GM21447 (cell line): ENCODE data around the gene CCDC171.

Experiments
- ATAC-seq: cut with Tn5 transposase; IDR thresholded peaks from one replicate; pipeline ENCODE4 v1.9.1; 2021; ENCODE audit not compliant: unreplicated experiment

The CCDC171 gene

DNA sequence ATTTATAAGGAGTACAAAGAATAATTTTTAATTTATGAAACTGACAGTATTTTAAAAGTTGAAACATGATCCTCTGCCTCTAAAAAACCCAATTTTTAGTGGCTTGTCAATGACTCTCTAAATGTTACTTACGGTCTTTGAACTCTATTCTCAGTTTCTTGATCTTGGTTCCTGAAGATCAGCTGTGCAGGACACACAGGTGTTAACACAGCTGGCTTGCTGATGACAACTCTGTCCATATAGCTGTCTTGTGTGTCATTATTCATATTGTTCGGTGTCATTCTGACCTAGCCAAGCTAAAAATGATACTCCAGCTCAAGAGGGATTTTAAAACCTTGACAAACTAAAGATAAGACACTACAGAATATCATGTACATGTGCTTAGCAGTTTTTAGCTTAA lies 314.5 kb downstream of the CCDC171 start:
- ATAC-seq: no peak

DNA sequence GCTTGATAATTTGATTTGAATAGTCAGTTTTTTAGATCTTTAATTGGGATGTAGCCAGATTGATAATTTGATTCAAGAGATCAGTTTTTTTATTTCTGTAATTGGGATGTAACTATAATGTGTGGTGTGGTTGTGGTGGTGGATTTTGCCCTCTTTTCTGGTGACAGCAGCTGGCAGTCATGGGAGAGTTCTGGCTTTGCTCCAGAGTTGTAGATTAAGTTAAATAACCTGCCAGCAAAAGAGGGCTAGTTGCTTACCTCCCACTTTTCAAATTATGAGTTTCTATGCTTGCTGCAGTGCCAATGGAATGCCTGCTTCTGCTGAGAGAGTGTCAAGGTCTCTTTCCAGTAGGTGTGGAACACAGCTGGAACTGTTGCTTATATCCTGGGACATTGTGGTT lies 315.1 kb downstream of the CCDC171 start:
- no peak for ATAC-seq

DNA sequence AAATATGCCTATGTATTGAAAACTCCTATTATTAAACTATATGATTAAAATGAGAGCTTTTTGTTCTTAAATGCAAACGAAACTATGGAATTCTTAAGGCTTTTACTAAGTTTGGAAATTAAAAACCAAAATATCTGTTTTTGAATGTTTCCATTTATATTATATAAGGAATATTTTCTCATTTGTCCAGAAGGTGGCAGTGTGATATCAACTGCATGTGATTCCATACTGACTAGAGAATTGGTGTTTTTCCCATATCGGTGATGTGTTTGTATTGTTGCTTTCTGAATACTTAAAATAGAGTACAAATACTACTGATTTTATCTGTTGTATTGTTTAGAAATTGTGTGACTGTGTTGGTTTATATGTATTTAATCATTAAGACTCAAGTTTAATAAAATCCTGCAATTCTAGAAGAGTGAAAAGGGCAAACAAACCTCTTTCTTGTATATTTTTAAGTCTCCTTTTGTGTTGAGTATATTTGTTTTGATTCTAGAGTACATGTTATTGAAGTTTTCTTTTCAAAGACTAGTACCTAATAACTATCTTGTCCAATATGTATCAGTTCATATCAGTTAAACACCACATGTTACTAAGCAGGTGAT lies 320.8 kb downstream of the CCDC171 start:
- no peak for ATAC-seq

DNA sequence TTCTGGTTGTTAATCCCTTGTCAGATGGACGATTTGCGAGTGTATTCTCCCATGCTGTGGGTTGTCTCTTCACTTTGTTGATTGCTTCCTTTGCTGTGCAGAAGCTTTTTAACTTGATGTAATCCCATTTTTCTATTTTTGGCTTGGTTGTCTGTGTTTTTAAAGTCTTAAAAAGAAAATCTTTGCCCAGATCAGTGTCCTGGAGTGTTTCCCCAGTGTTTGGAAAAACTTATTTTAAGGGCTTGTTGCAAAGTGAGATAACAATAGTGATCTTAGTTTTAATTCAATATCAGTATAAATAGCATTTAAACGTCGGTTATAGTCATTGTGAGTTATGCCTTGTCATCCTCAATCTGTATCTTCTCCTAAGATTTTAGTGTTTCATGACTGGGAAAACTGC lies 329.5 kb downstream of the CCDC171 start:
- no peak for ATAC-seq

DNA sequence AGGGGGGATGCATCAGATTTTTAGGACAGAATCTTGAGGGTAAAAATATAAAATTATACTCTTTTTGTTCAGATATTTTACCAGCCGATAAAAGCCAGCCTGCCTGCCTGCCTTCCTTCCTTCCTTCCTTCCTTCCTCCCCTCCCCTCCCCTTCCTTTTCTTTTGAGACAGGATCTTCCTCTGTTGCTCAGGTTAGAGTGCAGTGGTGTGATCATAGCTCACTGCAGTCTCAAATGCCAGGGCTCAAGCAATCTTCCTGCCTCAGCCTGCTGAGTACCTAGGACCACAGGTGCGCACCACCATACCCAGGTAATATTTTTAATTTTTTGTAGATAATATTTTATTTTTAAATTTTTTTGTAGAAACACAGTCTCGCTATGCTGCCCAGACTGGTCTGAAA lies 330.0 kb downstream of the CCDC171 start:
- ATAC-seq: no peak

DNA sequence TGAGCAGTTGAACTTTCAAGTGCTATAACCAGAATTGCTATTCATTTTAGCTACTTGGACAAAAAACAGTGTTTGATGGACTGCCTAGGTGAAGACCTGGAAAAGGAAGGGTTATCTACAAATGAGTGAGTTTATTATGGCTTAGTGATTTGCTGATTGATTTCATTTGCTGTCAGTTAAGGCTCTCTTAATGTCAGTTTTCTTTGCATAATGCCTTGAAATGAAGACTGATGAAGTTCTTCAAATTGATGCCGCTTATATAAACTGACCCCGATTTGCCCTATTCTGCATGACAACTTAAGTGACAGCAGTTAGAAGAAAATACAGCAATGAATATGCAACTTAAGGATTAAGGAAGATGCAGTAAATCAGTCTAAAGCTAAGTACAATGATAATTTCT lies 332.6 kb downstream of the CCDC171 start:
- no peak for ATAC-seq

DNA sequence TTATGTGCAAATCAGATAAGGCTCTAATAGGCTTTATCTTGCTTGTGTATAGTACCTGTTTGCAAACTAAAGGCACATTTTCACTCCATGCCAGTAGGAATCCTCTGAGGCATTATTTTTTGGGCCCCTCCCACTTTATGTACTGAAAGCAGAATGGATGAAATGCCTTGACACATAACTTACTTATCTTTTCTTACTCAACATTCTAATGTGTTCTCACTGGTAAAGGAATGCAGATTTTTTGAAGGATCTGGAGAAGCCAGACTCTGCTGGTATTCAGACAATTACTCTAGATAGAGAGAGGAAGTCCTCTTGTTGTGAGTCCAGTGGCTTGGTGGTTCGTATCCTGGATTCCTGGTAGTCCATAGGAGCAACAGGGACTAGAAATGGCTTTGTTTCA lies 336.7 kb downstream of the CCDC171 start:
- no peak for ATAC-seq

DNA sequence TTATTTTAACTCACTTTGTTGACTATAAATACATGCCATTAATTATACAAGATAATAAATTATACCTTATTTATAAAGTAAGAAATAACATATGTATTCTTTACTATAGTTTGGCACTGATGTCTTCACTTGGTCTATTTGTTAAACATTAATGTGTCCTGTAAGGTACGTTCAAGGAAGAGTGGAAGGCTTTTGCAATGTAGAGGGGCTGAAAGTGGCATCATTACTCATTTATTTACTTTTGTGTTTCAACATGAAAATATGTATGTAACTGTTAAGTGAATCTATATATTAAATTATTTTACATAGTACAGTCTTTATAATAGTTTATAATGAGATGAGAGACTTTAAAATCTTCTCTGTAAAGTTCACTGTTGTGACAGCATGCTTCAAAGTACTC lies 348.7 kb downstream of the CCDC171 start:
- ATAC-seq: no peak

DNA sequence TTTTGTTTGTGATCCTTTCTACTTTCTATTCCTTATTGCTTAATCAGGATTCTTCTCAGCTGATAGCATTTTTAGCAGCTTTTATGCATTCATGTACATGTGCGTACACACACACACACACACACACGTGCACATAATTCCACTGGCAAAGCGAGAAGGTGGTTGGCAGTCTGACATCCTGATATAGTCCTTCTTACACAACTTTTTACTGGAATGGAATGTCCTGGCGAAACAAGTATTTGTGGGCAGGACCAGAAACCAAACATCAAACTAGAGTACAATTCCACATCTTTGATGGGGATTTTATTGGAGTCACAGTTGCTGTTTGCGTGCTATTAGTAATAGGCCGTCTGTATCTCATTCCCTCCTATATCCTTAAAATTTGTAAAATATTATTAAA lies 356.5 kb downstream of the CCDC171 start:
- no peak for ATAC-seq

DNA sequence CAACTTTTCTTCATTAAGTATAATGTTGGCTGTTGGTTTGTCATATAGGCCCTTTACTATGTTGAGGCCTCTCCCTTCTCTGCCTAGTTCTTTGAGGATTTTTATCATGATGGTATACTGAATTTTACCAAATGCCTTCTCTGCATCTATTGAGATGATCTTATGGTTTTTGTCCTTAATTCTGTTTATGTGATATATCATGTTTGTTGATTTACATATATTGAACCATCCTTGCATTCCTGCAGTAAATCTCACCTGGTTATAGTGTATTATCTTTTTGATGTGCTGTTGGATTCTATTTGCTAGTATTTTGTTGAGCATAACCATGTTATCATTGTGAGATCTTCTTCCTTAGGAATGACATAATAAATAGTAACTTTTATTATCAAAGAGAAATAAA lies 362.9 kb downstream of the CCDC171 start:
- ATAC-seq: no peak

DNA sequence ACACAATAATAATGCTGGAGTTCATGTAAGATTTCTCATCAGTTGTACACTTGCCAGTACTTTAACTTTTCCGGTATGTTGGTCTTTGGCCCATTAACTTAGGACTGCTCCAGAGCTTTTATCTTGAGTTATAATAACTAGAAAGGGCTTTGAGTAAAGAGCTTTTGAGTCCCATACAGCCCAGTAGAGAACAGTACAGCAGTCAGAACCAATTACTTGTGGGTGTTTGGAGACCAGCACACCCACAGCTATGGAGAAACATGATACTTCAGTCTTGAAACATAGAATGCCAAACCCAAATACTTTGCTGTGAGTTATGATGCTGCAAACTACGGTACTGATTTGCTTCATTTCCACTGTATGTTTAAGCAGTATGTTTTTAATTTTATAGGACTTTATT lies 374.3 kb downstream of the CCDC171 start:
- ATAC-seq: no peak

DNA sequence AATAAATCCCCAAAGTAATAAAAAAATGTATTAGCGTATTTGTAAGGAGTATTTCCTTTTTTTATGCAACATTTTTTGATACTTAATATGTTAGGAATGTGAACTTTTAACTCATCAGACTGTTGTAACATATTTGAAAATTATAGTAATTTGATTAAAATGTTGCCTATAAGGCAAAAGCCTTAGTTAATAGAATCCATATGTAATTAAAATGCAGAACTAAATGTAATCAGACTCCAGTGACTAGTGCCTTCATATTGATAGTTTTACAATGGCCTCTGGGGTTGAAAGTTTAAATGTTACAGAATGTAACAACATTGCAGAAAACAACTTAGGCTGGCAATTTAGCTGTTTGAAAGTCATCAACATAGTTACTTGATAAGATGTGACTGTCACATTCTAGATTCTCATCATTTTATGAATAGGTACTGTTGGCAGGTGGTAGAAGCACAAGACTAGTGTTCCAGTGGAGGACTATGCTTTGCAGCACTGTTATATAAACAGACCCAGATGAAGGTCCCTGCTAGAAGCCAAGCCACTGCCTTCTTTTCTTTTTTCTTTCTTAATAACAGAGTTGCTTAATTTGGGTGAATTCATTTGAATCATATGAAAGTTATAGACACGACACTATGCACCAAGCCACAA lies 382.9 kb downstream of the CCDC171 start:
- no peak for ATAC-seq

DNA sequence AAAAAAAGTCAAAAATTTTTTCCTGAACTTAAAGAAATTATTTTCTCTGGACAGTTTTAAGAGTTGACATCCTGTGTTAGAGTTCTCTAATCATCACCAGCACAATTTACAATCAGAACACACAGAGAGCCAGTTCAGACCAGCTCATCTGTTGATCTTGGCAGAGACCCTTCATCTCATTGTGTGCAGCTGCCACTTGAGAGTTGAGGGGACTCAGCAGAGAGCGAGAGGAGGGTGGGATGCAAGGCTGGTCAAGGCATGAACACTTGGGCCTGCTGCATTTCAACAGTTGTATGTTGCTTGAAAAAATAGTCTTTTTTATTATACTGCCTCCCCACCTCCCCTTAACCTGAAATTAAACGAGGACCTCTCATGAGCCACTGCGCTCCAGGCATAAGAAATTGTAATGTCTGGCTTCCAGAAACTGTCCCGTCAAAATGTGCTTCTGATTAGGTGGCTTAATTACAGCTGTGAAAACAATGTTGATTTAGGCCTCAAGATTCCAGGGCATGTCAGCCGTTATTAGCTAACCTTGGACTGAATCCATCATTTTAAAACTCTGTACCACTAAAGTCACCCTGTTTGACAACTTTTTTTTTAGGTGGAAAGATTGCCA lies 383.6 kb downstream of the CCDC171 start:
- ATAC-seq: no peak

DNA sequence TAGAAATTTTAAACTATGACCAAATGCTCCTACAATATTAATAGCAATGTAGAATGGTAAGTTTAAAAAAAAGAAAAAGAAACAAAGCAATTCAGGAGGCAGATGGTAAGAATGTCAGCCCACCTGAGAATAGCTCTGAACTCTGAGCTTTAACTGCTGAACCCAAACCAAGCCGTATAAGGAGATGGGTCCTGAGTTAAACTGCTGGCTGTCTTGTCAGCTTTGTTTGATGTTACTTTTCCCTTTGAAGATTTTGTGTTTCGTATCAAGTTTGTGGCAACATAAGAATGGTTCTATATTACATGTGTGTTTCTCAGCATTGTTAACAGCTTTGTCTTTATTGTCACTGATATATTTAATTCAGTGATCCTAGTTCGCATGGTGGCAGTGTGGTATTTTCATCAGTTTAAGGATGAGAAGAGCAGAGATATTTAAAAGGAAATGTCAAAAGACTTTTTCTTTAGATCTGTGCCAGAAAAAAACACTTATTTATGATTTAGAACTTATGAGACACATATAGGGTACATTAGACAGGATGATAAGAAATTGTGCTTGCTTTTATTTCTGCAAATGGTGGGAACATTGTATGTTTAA lies 390.1 kb downstream of the CCDC171 start:
- ATAC-seq: no peak

DNA sequence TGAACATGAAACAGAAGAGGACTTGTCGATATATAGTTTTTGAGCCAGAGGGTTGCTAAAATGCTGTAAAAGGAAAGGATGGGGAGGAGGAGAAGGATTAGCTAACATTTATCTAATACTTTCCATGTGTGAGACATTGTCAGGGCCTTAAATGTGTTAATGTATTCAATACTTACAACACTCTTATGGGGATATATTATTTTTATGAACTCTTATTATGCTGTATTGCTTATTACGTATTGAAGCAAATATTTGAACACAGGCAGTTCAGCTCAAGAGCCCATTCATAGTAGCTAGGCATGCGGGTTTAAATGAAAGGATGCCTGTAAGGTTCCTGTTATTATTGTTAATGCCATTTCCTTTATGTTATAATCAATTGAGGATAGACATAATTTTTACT lies 391.5 kb downstream of the CCDC171 start:
- no peak for ATAC-seq

DNA sequence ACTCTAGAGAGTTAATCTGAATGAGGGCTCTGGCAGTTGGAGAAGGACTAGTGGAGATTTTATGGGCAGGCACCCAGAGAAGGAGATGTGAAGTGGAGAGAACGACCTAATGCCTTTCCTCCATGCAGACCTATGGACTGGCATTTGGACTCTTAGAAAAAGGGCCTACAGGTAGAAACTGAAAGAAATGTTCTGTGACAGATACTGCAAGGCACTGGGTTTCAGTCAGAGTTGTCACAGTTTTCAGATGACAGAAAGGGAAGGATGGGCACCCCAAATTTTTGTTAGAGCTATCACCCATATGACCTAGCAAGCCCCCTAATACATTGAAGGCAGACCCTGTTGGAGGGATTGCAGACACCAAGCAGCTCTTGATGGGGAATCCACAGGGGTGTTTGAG lies 406.8 kb downstream of the CCDC171 start:
- no peak for ATAC-seq

DNA sequence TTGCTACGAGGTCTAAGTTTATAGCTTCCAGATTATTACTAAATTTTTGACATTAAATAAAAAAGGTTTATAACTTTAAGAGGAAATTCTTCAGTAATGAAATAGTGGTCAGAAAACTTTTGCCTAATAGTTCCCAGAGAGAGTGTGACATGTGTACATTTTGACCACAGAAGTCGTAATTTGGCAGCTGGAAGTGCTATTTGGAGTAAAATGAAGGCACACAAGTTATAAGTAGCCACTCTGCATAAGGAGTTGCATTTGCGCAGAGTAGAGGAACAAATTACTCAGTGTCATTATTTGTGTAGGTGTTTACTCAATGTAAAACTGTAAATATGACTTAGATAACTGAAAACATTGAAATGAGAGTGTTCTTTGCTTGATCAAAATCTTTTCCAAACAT lies 408.4 kb downstream of the CCDC171 start:
- ATAC-seq: no peak

DNA sequence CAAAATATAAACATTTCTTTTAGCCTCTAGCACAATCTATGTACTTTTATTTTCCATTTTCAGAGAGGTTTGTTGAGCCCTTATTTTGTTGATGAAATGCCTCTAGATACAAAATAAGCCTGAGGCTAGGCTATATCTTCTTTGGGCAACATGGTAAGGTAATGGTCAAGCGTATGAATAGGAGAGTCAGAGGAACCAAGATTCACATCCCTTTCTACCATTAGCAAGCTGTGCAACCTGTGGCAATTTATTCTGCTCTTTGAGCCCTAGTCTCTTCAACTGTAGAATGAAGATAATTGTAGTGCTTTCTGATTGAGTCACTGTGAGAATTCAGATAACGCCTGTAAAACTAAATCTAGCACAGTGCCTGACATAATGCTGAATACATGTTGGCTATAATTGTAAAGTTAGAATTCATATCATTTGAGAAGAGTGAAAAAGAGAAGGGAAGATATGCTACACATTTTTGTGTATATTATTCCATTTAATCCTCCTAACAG lies 412.5 kb downstream of the CCDC171 start:
- no peak for ATAC-seq

DNA sequence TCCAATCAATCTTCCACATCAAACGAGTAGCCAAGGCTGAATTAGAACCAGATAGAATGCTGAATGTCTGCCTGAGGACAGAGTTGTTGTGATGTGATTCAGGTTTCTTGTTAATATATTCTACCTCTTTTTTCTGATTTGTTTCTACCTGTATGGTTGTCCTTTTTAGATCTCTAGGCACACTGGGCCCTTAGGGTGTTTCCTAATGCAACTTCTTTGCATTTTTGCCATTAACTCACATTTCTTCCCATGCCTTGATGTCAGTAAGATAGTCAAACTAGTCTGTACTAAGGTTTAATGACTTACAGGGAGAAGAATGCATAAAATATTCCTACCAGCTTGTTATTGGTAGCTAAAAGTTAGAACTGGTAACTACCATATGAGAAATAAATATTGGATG lies 413.6 kb downstream of the CCDC171 start:
- ATAC-seq: no peak

DNA sequence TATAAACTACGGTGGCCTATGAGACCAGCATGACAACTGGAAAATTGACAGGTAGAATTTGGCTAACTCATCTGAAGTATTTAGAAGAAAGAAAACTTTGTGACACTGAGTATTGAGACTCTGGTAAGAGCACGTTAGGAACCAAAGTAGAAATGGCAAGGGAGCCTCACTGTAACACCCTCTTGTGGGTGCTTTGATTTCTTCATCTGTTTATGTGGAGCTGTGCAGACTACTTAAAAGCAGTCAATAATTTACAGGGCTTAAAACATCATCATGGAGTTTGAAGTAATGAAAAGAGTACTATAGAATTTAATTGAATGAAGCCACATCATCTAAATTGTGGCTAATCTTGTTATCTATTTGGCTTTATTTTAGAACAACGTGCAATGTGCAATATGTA lies 414.2 kb downstream of the CCDC171 start:
- no peak for ATAC-seq

DNA sequence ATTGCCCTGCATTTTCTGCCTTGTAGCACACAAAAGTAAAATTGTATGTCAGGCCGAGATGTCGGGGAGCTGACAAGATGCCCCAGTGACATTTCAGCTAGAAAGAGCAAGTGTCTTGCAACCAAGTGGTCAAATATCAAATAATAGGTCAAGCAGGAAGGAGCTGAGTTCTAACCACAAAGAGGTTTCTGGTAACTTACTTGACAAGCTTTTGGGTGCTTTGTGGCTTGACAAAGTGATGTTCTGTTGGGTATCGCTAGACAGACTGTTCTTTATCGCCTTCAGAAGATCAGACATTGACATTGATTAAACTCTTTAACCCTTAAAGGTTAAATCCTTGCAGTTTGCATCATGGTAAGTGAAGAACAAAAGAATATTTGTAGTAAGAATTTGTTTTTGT lies 419.9 kb downstream of the CCDC171 start:
- ATAC-seq: no peak

DNA sequence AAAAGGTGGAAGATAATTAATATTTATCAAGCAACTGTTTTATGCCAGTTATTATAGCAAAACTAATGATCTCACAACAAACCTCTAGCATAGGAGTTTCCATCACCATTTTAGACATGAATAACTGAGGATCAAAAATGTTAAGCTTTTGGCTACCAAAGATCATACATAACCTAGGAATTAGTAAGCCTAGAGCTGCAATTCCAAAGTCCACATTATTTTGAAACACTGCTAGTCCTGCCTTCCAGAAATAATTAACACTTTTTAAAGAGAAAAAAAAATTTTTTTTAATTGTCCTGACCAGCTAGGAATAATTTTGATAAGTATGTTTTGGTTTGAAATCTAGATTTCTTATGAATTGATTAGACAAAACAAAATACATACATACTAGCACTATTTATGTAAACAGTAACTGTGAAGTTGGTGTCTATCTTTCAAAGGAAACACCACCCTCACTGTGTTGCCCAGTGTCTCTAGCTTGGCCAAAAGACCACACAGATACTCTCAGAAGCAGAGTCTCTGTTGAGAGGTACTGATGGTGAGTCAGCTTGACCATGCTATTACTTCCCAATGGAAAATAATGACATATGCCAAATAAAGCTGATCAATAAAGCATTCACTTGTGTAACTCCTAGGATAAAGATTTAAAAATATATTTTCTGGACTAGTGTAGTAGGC lies 422.4 kb downstream of the CCDC171 start:
- no peak for ATAC-seq
